Stimulated activated naive CD4-positive, alpha-beta T cell (primary cell): Measurements from ENCODE around the gene RNF112.
"Not testable (repeated sequence)": the region's sequence is repeated elsewhere in the genome, so short reads cannot be mapped to it uniquely, and the experiment has no call there.

Source experiments
- DNase-seq, 6 experiments: peaks; one replicate each; lab custom pipeline; 2025; lab: John Stamatoyannopoulos, UW

The RNF112 gene

DNA sequence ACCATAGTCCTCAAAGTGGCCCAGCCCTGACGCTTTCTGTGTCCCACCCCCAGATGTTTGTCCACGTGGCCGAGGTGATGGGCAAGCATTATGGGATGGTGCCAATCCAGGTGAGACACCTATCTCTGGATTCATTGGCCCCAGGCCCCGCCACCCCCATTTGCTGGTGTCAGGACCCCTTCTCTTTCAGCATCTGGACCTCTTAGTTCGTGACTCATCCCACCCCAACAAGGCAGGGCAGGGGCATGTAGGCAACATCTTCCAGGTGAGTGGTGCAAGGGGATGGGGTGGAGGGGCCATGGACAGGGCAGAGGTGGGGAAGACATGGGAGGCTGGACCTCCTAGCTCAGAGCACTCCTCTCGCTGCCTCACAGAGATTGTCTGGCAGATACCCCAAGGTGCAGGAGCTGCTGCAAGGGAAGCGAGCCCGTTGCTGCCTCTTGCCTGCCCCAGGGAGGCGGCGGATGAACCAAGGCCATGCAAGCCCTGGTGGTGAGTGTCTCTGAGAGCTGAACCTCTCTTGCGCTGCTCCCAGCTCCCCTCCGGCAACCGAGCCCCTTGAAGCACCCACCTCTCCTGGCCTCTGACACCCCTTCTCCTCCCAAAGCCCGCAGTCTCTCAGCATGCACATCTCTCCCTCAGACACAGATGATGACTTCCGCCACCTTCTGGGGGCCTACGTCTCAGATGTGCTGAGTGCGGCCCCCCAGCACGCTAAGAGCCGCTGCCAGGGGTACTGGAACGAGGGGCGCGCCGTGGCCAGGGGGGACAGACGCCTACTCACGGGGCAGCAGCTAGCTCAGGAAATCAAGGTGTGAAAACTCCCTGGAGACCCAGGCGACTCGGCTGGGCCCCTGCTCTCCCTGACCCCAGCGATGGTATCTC lies 3.6 kb downstream of the RNF112 start:
- no peak for DNase-seq

DNA sequence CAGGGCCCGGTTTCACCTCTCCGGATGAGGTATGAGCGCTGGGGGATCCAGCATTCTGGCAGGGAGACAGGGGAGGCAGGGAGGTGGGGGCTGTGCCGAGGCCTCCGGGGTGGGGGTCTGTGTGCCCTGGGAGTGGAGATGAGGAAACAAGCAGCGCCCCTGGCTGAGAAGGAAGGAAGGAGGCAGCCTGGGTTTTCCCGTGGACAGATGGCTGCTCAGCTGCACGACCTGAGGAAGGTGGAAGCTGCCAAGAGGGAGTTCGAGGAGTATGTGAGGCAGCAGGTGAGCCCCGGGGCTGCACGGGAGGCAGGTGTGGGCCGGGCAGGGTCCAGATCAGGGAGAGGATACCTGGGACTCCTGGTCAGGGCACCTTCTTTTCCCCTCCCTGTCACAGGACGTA lies 4.3 kb downstream of the RNF112 start:
- DNase-seq = no peak

DNA sequence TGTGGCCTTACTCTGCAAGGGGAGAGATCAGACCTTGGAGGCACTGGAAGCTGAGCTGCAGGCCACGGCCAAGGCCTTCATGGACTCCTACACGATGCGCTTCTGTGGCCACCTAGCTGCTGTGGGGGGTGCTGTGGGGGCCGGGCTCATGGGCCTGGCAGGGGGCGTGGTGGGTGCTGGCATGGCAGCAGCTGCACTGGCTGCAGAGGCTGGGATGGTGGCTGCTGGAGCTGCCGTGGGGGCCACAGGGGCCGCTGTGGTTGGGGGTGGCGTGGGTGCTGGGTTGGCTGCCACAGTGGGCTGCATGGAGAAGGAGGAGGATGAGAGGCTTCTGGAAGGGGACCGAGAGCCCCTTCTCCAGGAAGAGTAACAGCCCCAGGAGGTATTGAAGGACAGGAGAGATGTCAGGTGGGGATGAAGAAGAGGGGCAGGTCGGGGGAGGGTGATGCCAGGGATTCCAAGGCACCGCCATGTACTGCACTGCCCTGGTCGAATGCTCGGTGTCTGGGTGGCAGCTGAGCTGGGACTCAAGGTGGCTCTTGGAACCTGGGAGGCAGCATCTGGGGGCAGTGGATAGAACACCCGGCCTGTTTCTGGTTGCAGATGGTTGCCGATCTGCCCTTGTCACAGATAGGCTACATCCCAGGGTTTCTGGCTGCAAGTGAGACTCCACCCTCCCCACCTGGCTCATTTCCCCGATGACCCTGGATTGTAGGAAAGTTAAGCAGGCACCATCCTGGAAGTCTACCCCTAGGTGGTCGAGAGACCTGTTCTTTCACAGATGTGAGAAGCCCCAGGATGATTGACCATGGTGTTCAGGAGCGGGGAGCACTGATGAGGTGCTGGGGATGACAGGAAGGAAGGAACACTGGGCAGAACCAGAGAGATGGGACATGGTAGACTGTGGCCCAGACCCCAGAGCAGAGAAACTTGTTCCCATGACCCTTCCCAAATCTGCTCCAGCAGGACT lies 5.1 kb downstream of the RNF112 start:
- DNase-seq = no peak

DNA sequence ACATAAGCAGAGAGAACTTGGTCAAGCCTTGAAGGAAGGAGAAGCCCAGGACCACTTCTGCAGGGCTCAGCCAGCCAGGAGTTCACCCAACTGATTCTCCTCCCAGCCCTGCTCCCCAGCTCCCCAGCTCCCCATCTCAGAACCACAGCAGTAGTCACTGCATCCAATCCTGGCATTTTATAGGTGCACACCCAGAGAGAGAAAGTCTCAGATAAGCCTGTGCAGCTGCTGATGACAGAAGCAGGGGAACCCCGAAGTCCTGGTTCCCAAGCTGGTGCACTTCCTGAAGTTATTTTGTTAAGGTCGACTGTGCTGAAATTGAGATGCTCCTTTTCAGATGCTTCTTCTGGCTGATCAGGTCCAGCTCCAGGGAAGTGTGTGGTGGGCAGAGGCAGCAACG lies 6.6 kb downstream of the RNF112 start:
- DNase-seq = no peak

DNA sequence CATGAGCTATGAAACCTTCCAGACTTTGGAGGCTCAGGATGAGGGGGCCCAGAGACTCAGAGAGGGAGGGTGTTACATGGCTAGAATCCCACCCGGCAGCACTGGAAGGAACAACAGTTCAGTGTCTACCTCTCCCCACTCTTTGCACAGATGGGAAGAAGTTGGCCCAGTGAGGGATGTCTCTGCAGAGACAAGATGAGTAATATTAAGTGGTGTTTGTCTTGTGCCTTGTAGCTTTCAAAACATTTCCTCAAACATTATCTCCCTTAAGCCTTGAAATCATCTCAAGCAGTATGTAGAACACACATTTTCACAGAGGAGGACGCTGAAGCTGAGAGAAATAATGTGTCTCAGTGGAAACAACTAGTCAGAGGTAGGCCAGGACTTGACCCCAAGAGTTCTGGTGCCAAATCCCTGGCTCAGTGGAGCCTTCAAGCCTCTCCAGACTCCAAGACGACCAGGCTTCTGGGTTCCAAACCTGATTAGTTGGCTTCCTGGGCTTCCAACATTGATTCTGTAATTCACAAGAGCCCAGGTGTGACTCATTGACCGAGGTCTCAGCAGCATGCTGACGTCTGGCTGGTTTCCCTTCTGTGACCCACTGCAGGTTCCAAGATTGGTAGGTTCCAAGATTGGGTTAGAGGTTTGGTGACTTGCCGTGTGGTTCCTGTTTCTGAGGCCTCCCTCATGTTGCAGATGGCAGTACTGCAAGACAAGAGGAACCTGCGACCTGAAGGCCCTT lies 7.4 kb downstream of the RNF112 start:
- DNase-seq = no peak

DNA sequence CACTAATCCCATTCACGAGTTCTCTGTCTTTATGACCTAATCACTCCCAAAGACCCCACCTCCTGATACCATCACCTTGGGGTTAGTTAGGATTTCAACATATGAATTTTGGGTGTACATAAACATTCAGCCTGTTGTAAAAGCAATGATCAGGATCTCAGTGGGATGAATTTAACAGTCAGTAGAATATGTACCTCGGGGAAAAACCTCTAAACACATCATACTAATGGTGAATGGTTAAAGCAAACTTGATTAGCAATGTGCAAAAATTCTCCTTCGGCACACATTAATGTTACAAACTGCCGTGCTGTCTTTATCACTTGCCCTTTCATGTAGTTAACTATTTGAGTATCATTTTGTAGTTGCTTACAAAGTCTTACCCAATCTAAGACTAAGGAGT lies 10.2 kb downstream of the RNF112 start:
- no peak for DNase-seq

DNA sequence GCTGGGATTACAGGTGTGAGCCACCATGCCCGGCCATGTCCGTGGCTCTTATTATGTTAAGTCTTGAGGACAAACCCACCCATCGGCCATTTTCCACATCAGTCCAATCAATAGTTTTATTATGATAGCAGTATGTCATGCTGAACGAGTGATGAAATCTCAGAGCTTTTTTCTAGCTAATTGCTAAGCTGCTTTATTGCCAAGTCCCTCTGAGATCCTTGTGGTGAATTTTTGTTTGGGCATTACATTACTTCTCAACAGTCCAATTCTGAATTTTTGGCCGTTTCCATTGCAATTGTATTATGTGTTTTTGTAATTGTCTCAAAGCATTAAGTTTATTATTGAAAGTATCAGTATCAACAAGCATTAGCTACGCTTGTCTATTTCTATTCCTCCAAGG lies 10.9 kb downstream of the RNF112 start:
- no peak for DNase-seq

DNA sequence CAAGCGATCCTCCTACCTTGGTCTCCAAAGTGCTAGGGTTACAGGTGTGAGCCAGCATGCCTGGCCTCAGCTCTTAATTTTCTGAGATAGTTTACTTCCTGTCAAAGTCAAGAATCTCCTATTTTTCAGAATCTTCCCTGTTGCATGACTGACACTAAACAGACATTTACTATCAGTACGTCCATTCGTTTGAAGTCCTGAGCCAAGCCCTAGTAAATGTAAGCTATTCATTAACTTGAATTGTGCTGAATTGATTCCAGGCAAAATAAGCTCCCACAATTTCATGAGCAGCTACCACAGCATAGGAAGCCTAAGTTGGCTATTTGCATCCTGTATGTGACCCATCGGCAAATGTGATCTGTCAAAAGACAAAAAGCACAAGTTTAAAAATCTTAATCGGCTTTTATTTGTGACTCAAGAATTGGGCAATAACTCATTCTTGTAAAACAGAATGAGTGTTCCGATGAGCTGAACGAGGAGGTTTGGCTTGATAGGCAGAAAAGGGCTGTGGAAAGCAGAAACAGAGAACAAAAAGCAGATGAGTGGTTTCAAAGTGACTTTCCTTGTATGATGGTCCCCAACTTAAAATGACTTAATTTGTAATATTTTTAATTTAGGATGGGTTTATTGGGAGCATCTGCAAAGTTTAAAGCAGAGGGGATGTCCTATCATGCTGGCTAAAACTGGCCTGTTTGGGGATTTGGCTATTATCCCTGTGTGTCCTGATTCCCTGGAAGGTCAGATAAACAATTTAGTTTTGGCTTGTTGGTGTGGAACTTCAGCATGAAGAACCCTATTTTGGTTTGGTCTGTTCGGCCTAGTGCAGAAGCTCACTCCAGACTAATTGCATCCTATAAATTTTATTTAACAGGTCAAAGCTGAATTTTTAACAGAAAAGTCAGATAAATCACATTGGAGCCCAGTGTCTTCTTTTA lies 14.2 kb downstream of the RNF112 start:
- no peak for DNase-seq

DNA sequence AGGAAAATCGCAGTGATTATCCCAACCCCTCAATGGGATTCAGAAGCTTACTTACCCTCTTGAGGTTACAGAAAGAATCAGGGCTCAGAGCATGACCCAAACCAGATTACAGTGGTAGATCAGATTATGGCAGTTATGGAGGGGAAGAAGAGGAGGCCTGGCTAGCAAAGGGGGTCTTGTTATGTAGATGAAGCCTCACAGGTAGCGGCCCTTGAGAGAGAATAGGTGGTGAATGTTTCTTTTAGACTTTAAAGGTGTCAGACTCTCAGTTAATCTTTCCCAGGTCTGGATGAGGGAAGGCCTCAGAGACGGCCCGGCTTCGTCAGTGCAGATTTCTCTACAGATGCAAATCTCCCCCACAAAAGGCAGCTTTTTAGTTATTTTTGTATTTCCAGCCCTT lies 15.6 kb downstream of the RNF112 start:
- DNase-seq = no peak

DNA sequence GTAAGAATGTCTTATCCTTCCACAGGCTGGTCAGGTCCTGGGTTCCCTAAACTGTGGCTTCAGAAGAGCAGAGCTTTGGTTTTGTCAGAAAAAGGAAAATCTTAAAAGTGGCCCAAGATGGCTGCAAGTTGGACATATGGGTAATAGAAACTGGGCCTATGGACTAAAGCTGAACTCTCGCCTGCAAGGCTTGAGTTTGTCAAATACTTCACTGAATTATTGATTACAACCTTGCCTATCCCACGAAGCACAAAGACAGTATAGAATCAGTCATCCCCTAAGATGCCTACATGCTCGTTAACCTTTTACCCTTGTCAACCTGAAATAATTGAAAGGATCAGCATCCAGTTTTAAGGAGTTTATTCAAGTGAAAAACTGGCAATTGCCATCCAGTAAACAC lies 20.7 kb downstream of the RNF112 start:
- no peak for DNase-seq

DNA sequence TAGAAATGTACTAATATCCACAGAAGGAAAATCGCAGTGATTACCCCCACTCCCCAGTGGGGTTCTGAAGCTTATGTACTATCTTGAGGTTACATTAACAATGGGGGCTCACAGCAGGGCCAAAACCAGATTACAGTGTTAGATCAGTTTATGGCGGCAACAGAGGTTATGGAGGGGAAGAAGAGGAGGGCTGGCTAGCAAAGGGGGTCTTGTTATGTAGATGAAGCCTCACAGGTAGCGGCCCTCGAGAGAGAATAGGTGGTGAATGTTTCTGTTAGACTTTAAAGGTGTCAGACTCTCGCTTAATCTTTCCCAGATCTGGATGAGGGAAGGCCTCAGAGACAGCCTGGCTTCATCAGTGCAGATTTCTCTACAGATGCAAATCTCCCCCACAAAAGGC lies 22.2 kb downstream of the RNF112 start:
- DNase-seq = no peak

DNA sequence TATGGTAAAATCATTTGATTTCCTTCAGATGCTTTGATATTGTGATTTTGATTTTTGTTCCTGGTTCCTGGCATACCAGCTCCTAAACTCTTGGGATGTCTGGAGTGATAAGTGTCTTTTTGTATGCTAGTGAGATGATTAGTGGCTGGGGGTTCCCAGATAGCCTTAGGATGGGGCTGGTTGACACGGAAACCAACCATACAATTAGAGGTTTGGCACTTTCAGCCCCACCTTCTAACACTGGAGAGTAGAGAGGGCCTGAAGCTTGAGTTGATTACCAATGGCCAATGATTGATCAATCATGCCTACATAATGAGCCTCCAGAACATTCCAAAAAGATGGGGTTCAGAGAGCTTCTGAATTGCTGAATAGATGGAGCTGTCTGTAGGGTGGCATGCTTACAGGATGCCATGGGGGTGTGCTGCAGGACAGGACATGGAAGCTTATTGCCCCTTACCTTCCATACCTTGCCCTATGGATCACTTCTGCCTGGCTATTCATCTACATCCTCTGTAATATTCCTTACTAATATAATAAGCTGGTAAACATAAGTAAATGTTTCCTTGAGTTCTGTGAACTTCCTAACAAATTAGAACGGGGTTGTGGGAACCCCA lies 22.8 kb downstream of the RNF112 start:
- DNase-seq = no peak

DNA sequence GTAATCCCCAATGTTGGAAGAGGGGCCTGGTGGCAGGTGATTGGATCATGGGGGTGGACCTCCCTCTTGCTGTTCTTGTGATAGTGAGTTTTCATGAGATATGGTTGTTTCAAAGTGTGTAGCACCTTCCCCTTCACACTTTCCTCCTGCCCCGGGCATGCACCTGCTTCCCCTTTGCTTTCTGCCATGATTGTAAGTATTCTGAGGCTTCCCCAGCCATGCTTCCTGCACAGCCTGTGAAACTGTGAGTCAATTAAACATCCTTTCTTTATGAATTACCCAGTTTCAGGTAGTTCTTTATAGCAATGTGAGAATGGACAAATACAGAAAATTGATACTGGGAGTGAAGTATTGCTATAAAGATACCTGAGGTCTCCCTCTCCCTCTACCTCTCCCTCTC lies 29.4 kb downstream of the RNF112 start:
- no peak for DNase-seq

DNA sequence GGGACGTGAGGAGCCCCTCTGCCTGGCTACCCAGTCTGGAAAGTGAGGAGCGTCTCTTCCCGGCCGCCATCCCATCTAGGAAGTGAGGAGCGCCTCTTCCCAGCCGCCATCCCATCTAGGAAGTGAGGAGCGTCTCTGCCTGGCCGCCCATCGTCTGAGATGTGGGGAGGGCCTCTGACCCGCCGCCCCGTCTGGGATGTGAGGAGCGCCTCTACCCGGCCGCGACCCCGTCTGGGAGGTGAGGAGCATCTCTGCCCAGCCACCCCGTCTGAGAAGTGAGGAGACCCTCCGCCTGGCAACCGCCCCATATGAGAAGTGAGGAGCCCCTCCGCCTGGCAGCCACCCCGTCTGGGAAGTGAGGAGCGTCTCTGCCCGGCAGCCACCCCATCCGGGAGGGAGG lies 30.3 kb downstream of the RNF112 start:
- not testable (repeated sequence) for DNase-seq

DNA sequence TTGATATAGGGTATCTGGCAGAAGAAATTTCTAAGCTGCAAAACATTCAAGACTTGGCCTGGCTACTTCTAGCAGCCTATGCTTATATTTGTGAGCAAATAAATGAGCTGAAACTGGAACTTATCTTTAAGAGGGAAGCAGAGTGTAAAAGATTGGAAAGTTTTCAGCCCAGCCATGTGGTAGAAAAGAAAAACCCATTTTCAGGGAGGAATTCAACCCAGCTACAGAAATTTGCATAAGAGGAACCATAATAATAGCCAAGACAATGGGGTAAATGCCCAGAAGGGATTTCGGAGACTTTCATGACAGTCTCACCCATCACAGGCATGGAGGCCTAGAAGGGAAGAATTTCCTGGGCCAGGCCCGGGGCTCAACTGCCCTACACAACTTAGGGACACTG lies 31.7 kb downstream of the RNF112 start:
- DNase-seq = no peak

DNA sequence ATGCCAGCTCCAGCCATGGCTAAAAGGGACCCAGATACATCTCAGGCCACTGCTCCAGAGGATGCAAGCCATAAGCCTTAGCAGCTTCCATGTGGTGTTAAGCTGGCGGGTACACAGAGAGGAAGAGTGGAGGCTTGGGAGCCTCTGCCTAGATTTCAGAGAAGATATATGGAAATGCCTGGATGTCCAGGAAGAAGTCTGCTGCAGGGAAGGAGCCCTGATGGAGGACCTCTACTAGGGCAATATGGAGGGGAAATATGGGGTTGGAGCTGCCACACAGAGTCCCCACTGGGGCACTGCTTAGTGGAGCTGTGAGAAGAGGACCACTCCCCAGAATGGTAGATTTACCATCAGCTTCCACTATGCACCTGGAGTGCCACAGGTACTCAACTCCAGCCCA lies 32.1 kb downstream of the RNF112 start:
- DNase-seq = no peak

DNA sequence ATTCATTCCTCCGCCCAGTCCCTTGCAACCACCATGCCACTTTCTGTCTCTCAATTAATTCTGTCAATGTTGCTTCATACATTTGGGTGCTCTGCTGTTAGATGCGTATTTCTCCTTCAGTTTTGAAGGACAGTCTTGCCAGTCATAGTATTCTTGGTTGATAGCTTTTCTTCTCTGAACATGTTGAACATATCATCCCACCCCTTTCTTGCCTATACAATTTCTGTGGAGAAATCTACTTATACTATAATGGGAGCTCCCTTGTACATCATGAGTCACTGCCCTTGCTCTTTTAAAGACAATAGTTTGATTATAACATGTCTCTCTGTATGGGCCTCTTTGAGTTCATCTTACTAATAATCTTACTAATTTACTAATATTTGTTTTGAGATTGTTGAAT lies 34.1 kb downstream of the RNF112 start:
- DNase-seq = no peak

DNA sequence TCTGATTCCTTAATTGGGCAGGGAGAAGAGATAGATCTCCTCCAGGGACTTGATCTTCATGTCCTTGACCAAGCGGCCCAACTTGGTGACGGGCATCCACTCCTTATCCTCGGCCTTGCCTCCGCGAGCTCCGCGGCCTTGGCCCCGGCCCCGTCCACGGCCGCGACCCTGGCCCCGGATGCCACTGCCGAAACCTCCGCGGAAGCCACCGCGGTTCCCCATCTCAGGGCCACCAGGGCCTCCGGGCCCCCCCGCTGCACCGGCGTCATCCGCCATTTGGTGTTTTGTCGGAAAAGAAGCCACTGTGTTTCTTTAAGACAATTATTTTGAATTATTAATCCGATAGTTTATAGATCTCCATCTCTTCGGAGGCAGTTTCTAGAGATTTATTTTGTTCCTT lies 35.5 kb downstream of the RNF112 start:
- not testable (repeated sequence) for DNase-seq

DNA sequence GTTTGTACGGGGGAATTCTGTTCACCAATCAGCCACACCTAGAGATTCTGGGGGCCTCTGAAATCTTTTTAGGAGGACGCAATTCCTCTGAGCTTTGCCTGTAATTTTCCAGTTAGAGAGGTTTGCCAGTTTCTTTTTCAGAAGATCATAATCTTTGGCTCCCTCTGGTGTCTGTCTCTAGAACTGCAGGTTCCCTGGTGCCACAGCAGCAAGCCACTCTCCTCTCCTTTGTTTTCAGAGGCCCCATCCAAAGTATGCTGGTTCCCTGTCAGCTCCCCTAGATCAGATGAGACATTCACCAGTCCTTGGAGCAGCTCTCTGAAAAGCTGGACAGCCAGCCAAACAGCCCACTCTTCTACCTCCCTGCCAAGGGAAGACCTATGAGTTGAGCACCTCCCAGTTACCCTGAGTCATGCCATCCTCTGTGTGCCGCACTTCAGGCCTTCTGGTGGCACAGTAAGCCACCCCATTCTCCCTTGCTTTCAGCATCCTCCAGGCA lies 36.1 kb downstream of the RNF112 start:
- peak; percentile 38 to 84 (median 60) for DNase-seq
